GM12873 (cell line): ENCODE results near the gene FOXJ1.

Experiments used
- CTCF ChIP-seq: IDR thresholded peaks from 2 replicates; pipeline ENCODE4 v1.5.1; 2012; ENCODE audit warnings: low read depth, mild to moderate bottlenecking, moderate library complexity, low read length, control low read depth; ENCODE audit not compliant: insufficient read depth; ENCODE audit errors: missing control alignments

Gene FOXJ1

GRCh38 chr17:76119409-76120371 lies 21.4 kb downstream of the FOXJ1 start:
- TF ChIP-seq CTCF = no peak

- TF ChIP-seq CTCF = no peak
Observed at GRCh38 chr17:76115138-76115754, 25.8 kb downstream of the FOXJ1 start.

- TF ChIP-seq CTCF = no peak
Observed at GRCh38 chr17:76111956-76112355, 29.1 kb downstream of the FOXJ1 start.

GRCh38 chr17:76107509-76107908 lies 33.5 kb downstream of the FOXJ1 start:
- peak; percentile 32 for TF ChIP-seq CTCF

- no peak for TF ChIP-seq CTCF
Observed at GRCh38 chr17:76106703-76107102, 34.3 kb downstream of the FOXJ1 start.

- no peak for TF ChIP-seq CTCF
Observed at GRCh38 chr17:76104896-76105231, 36.2 kb downstream of the FOXJ1 start.

- no peak for TF ChIP-seq CTCF
Observed at GRCh38 chr17:76104140-76104895, 36.7 kb downstream of the FOXJ1 start.
